Brain microvascular endothelial cell (primary cell): ENCODE measurements around the gene CAMSAP3.

Experiments used
- DNase-seq: peaks from one replicate; pipeline ENCODE4 v3.0.0-alpha.2; 2020
- H3K27ac ChIP-seq: fragments of 250-450 bp; sonication (Bioruptor Pico); 2 replicates; pipeline ENCODE4 v1.5.1; 2020; ENCODE audit warnings: mild to moderate bottlenecking, moderate library complexity
- H3K27me3 ChIP-seq: fragments of 250-450 bp; sonication (Bioruptor Pico); replicated peaks from 2 replicates; pipeline ENCODE4 v1.5.1; 2020; ENCODE audit warnings: mild to moderate bottlenecking
- H3K36me3 ChIP-seq: fragments of 250-450 bp; sonication (Bioruptor Pico); replicated peaks from 2 replicates; pipeline ENCODE4 v1.5.1; 2020; ENCODE audit warnings: mild to moderate bottlenecking
- H3K4me3 ChIP-seq: 2 replicates; pipeline ENCODE4 v1.5.1; 2011; ENCODE audit warnings: low read depth, mild to moderate bottlenecking, control low read depth, low read length, moderate library complexity
- in situ Hi-C: cut with HindIII; loops from 2 replicates; pipeline ENCODE4 v1.10.0; 2017; ENCODE audit warnings: low sequenced_read_pairs, low pct_ligation_motif_present
- TF ChIP-seq, protein P1 (sequence below): IDR thresholded peaks from 2 replicates; pipeline ENCODE4 v1.5.1; 2011; ENCODE audit warnings: low read depth, mild to moderate bottlenecking, moderate library complexity, low read length, control low read depth, inconsistent platforms; ENCODE audit errors: missing control alignments

CAMSAP3 gene

DNA sequence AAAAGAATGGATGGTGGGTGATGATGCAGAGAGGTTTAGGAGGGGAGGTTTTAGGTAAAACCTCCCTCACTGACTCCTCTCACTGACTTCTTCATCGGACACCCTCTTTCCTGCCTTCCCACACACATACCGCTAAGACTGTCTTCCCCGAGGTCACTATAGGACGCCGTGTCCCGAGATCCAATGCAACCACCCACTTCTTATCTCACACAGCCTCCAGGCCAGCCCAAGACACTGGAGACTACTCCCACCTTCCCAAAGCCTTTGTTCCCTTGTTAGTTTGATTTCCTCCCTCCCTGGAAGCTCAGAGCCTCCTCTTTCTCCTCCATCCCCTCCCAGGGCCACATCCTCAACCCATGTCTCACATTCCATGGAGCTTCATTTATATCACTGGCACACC, 16.5 kb upstream of the CAMSAP3 start:
- H3K27ac ChIP-seq: no peak overlapping the region
- in situ Hi-C loops: no loop called here
- H3K27me3 ChIP-seq: no peaks in the 10 kb centered on the region
- TF ChIP-seq, protein P1, sequence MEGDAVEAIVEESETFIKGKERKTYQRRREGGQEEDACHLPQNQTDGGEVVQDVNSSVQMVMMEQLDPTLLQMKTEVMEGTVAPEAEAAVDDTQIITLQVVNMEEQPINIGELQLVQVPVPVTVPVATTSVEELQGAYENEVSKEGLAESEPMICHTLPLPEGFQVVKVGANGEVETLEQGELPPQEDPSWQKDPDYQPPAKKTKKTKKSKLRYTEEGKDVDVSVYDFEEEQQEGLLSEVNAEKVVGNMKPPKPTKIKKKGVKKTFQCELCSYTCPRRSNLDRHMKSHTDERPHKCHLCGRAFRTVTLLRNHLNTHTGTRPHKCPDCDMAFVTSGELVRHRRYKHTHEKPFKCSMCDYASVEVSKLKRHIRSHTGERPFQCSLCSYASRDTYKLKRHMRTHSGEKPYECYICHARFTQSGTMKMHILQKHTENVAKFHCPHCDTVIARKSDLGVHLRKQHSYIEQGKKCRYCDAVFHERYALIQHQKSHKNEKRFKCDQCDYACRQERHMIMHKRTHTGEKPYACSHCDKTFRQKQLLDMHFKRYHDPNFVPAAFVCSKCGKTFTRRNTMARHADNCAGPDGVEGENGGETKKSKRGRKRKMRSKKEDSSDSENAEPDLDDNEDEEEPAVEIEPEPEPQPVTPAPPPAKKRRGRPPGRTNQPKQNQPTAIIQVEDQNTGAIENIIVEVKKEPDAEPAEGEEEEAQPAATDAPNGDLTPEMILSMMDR: no peak
- no peak overlapping the region for H3K4me3 ChIP-seq
- H3K36me3 ChIP-seq: no peaks in the 10 kb centered on the region
- no peak for DNase-seq

DNA sequence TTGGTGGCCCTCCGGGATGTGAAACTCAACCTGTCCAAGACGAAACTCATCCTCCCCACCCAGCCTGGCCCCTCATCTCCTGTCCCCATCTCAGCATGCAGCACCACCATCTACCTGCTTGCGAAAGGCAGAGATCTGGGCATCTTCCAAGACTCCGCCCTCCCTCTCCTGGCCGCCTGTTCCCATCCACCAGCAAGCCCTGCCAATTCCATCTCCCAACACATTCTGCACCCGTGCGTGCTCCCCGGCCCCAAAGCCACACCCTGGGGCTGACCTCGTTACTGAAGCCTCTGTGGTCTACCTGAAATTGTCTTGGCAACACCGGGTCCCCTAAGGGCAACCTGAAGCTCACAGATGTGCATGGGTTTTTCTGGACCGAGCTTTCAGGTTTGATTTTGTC, 13.2 kb upstream of the CAMSAP3 start:
- H3K27ac ChIP-seq: no peak overlapping the region
- in situ Hi-C loops: no loop called here
- no peaks in the 10 kb centered on the region for H3K36me3 ChIP-seq
- TF ChIP-seq, protein P1: no peak
- no peak overlapping the region for H3K4me3 ChIP-seq
- H3K27me3 ChIP-seq: no peaks in the 10 kb centered on the region
- no peak for DNase-seq

DNA sequence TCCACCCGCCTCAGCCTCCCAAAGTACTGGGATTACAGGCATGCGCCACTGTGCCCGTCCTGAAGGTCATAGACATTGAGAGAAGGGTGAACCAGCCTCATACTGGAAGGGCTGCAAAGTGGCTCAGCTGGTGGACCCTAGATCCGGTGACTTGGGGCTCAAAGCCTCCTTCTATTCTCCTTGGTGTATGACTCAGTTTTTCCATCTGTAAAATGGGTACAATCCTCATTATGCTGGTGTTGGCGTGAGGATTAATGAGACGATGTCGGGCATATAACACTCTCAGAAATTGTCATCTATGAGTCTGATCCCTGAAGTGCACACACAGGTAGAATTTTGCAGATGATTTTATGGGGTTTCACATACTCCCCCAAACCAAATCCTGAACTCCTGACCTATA, 5.8 kb upstream of the CAMSAP3 start:
- in situ Hi-C loops: no loop called here
- DNase-seq: no peak
- H3K36me3 ChIP-seq: no peaks in the 10 kb centered on the region
- TF ChIP-seq, protein P1: no peak
- H3K4me3 ChIP-seq: no peak overlapping the region
- H3K27me3 ChIP-seq: no peaks in the 10 kb centered on the region
- H3K27ac ChIP-seq: no peak overlapping the region

DNA sequence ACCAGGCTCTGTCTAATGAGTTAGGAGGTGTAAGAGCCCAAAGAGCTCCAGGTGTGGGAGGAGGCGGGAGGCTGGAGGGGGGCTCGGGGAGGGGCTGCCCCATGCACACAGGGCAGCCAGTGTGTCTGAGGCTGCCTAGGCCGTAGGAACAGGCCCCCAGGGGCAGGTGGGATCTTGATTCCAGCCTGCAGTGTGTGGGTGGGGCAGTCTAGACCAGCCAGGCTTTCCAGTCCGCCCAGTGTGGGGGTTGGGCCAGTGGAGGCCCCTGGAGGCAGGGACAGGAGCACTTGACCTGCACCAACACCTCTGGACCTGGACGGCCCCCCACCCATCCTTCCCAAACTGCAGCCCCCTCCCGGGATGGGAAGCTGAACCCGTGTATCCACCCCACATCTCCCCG, 5.4 kb upstream of the CAMSAP3 start:
- Histone ChIP-seq H3K27me3 (peaks cover 1% of the 10 kb centered on the region), H3K27ac (no peak overlapping the region), H3K4me3 (no peak overlapping the region), H3K36me3 (no peaks in the 10 kb centered on the region)
- no peak for DNase-seq
- in situ Hi-C loops: no loop called here
- TF ChIP-seq, protein P1: no peak

DNA sequence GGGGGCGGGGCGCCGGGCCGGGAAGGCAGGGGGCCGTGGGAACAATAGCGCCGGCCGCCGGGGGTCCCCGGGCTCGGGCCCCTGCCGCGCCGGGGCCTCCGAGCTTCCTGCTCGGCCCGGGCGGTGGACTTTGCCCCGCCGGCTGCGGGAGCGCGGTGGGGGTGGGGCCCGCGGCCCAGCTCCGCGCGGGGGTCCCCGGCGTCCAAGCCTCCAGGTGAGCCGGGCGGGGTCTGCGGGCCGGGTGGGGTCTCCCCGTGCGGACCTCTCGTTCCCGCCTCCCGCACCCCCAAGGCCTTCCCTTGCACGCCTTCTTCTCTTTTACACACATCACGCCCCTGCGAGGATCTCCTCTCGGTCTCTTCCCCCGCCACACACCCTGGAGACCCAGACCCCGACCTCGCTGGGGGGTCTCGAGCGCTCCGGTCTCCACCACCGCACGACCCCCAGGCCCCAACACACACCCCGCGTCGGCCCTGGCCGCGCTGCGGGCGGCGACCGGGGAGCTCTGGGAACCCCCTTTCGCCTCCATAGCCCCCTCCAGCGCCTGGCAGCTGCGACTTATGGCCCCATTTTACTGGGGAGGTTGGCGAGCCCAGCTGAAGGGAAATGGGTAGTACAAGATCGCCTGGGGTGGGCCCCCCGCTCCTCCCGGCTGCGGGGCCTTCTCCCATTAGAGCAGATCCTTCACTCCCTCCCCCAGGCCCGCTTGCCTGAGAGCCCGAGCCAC, 711 bp downstream of the CAMSAP3 start:
- H3K36me3 ChIP-seq: no peaks in the 10 kb centered on the region
- in situ Hi-C loops: no loop called here
- H3K27me3 ChIP-seq: peaks cover 20% of the 10 kb centered on the region
- no peak overlapping the region for H3K4me3 ChIP-seq
- TF ChIP-seq, protein P1: no peak
- no peak for DNase-seq
- H3K27ac ChIP-seq: no peak overlapping the region

DNA sequence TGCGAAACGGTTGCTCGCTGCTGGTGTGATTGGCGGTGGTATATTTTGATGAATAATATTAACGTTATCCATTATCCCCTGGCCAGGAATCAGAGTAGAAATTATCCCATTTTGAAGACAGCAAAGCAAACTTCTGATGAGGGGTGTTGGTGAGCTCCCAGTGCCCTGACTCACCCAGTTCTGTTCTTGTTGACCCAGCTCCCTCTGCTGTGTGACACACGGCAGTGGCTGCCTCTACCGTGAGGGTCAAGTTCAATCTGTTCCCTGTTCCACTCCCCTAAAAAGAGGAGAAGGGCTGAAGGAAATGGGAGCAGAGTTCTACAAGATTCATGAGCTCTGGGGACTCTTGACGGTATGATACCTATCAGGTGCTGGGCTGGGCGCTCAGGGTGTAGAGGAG, 2.0 kb downstream of the CAMSAP3 start:
- H3K4me3 ChIP-seq: no peak overlapping the region
- in situ Hi-C loops: no loop called here
- DNase-seq: no peak
- TF ChIP-seq, protein P1: no peak
- H3K27ac ChIP-seq: no peak overlapping the region
- H3K27me3 ChIP-seq: peaks cover 20% of the 10 kb centered on the region
- no peaks in the 10 kb centered on the region for H3K36me3 ChIP-seq
